GM19324 (cell line): Measurements from ENCODE around the gene THBS2.
"Not testable (repeated sequence)": the region's sequence is repeated elsewhere in the genome, so short reads cannot be mapped to it uniquely, and the experiment has no call there.

Source experiments
- ATAC-seq: cut with Tn5 transposase; IDR thresholded peaks from one replicate; pipeline ENCODE4 v1.9.1; 2021; ENCODE audit warnings: mild to moderate bottlenecking, moderate library complexity; ENCODE audit not compliant: unreplicated experiment, low FRiP score

THBS2 gene

GRCh38 chr6:169274781-169275180 lies 21.1 kb upstream of the THBS2 start:
- ATAC-seq, result no peak

GRCh38 chr6:169273511-169273910 lies 19.9 kb upstream of the THBS2 start:
- no peak for ATAC-seq

GRCh38 chr6:169271877-169272216 lies 18.2 kb upstream of the THBS2 start:
- no peak for ATAC-seq

- ATAC-seq, result no peak
Measured at GRCh38 chr6:169271158-169271876, 17.7 kb upstream of the THBS2 start.

- not testable (repeated sequence) for ATAC-seq
Measured at GRCh38 chr6:169270077-169270380, 16.4 kb upstream of the THBS2 start.

- ATAC-seq, result no peak
Measured at GRCh38 chr6:169269180-169270076, 15.8 kb upstream of the THBS2 start.

GRCh38 chr6:169268276-169268675 lies 14.6 kb upstream of the THBS2 start:
- no peak for ATAC-seq

- no peak for ATAC-seq
Measured at GRCh38 chr6:169266746-169267591, 13.3 kb upstream of the THBS2 start.

- ATAC-seq, result no peak
Measured at GRCh38 chr6:169266261-169266660, 12.6 kb upstream of the THBS2 start.

- ATAC-seq, result no peak
Measured at GRCh38 chr6:169265486-169266131, 12.0 kb upstream of the THBS2 start.

GRCh38 chr6:169263836-169264608 lies 10.4 kb upstream of the THBS2 start:
- ATAC-seq, result no peak

- no peak for ATAC-seq
Measured at GRCh38 chr6:169263374-169263773, 9.7 kb upstream of the THBS2 start.

GRCh38 chr6:169262602-169263001 lies 9.0 kb upstream of the THBS2 start:
- not testable (repeated sequence) for ATAC-seq

GRCh38 chr6:169256518-169256917 lies 2.9 kb upstream of the THBS2 start:
- ATAC-seq, result no peak

GRCh38 chr6:169256061-169256460 lies 2.4 kb upstream of the THBS2 start:
- ATAC-seq, result no peak

- ATAC-seq, result no peak
Measured at GRCh38 chr6:169255643-169256042, 2.0 kb upstream of the THBS2 start.

GRCh38 chr6:169254456-169255316 lies 1.0 kb upstream of the THBS2 start:
- no peak for ATAC-seq

GRCh38 chr6:169252505-169253189 lies 999 bp downstream of the THBS2 start:
- ATAC-seq, result no peak
